Measurements from ENCODE around the gene SMYD3. TPM values are rescaled to one million over a fixed set of nuclear protein-coding genes. Genes with fewer than 3 reads are reported as not detected.

The SMYD3 gene
- total and polyA plus RNA-seq, 9 of the 15 experiments (the other 6 are each of a cell fraction or from before 2014, with no cell fraction given) = 128 to 440 (median 197) TPM

- TF ChIP-seq GMEB1 (CRISPR knock-in tag; IDR thresholded peaks at IDR 0.05) (peak; percentile 48; the same call in 1 of the 2 replicates), SMAD3 (CRISPR knock-in tag; conservative IDR thresholded peaks at IDR 0.05) (peak; percentile 85; the same call in 1 of the 2 replicates), CXXC5 (CRISPR knock-in tag; IDR thresholded peaks at IDR 0.05) (peak; percentile 47; the same call in 1 of the 2 replicates), ZNF583 (CRISPR knock-in tag; IDR thresholded peaks at IDR 0.05) (peak; percentile 42; the same call in 1 of the 2 replicates), FOXJ2 (tag; IDR thresholded peaks at IDR 0.05) (no peak), ZNF551 (CRISPR knock-in tag; IDR thresholded peaks at IDR 0.05) (no peak), ZNF347 (CRISPR knock-in tag; IDR thresholded peaks at IDR 0.05; ENCODE audit: low read depth) (0 out of 2 replicates have a peak, but pooled peaks have one; percentile 43), ZNF644 (tag; IDR thresholded peaks at IDR 0.05; ENCODE audit: low read depth) (peak; percentile 78; the same call in 1 of the 2 replicates), PTTG1 (tag; IDR thresholded peaks at IDR 0.05; ENCODE audit: low read depth) (peak; percentile 79), ZNF395 (CRISPR knock-in tag; IDR thresholded peaks at IDR 0.05) (peak; percentile 86; the same call in 1 of the 2 replicates), E2F3 (CRISPR knock-in tag; IDR thresholded peaks at IDR 0.05) (peak; percentile 82), FOSL1 (tag; conservative IDR thresholded peaks at IDR 0.05) (no peak), MTA3 (IDR thresholded peaks at IDR 0.05; ENCODE audit: borderline replicate concordance) (no peak), ID3 (CRISPR knock-in tag; IDR thresholded peaks at IDR 0.05) (no peak), ID3 (tag; IDR thresholded peaks at IDR 0.05) (peak; percentile 91), TEAD1 (CRISPR knock-in tag; IDR thresholded peaks at IDR 0.05) (peak in 1 of 2 experiments; percentile 81; a peak in 2 of 4 replicates)
Measured at GRCh38 chr1:246267896-246268295, 239.2 kb downstream of the SMYD3 start (continued).

All from K562 (cell line).